Measurements from ENCODE around the gene MRPS12.

DNA sequence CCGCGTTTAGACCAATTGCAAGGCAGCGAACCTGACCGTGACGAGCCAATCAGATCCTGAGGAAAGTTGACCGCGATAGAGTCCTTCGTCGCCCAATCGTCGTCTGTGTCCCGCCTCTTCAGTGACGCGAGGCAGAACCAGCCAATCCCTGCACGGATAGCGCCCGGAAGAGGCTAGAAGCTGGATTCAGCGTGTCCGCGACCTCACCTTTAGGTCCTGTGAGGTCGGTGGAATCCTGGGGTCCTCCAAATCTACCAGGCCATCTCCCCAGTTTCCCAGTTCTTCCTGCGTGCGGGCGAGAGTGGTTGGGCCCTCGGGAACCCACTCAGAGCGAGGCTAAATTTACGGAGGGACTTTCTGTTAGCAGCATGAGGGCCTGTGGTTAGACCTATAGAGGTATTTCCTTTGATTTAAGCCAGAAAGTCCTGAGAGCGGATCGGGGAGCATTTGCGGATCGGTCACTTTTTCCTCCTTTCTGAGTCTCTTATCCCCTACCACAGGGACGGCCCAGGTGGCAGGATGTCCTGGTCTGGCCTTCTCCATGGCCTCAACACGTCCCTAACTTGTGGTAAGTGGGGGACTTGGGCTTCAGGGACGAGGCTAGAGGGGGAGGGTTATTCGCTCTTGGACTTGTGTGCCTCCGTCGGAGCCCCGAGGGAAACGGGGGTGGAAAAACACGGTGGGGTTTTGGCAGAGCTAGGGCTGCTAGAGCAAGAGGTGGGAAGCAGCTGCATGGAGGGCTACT, at the start of gene MRPS12:
- TF ChIP-seq POLR2A (IDR thresholded peaks at IDR 0.05) (peak; percentile 7), EP300 (IDR thresholded peaks at IDR 0.05) (no peak)
- TF ChIP-seq, protein P1, sequence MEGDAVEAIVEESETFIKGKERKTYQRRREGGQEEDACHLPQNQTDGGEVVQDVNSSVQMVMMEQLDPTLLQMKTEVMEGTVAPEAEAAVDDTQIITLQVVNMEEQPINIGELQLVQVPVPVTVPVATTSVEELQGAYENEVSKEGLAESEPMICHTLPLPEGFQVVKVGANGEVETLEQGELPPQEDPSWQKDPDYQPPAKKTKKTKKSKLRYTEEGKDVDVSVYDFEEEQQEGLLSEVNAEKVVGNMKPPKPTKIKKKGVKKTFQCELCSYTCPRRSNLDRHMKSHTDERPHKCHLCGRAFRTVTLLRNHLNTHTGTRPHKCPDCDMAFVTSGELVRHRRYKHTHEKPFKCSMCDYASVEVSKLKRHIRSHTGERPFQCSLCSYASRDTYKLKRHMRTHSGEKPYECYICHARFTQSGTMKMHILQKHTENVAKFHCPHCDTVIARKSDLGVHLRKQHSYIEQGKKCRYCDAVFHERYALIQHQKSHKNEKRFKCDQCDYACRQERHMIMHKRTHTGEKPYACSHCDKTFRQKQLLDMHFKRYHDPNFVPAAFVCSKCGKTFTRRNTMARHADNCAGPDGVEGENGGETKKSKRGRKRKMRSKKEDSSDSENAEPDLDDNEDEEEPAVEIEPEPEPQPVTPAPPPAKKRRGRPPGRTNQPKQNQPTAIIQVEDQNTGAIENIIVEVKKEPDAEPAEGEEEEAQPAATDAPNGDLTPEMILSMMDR (IDR thresholded peaks at IDR 0.05), result no peak

Data from ovary (tissue), 3 donors.